Measurements from ENCODE around the gene P3H1.
"Not testable (repeated sequence)": the region's sequence is repeated elsewhere in the genome, so short reads cannot be mapped to it uniquely, and the experiment has no call there.

The P3H1 gene

GRCh38 chr1:42733415-42734200, 33.2 kb downstream of the P3H1 start:
- H3K4me1 ChIP-seq (ENCODE audit: control insufficient read depth in 1 of 2, insufficient read depth in 1 of 2, low read depth in 1 of 2, low read length in 1 of 2) = peaks cover 0 to 2% of the 10 kb centered on the region in 2 experiments
- H3K36me3 ChIP-seq = no peaks in the 10 kb centered on the region
- no peak overlapping the region for H3K4me3 ChIP-seq (ENCODE audit: low read depth in 1 of 2, low read length in 1 of 2)
- no peaks in the 10 kb centered on the region for H3K27me3 ChIP-seq
- H3K27ac ChIP-seq = no peak overlapping the region
- TF ChIP-seq CTCF (IDR thresholded peaks at IDR 0.05) = no peak
- no peaks in the 10 kb centered on the region for H3K9me3 ChIP-seq

GRCh38 chr1:42732126-42732680, 34.6 kb downstream of the P3H1 start:
- no peak overlapping the region for H3K4me3 ChIP-seq (ENCODE audit: low read depth in 1 of 2, low read length in 1 of 2)
- H3K27ac ChIP-seq = no peak overlapping the region
- no peaks in the 10 kb centered on the region for H3K4me1 ChIP-seq (ENCODE audit: control insufficient read depth in 1 of 2, insufficient read depth in 1 of 2, low read depth in 1 of 2, low read length in 1 of 2)
- H3K27me3 ChIP-seq = no peaks in the 10 kb centered on the region
- H3K36me3 ChIP-seq = no peaks in the 10 kb centered on the region
- no peak for TF ChIP-seq CTCF (IDR thresholded peaks at IDR 0.05)
- no peaks in the 10 kb centered on the region for H3K9me3 ChIP-seq

GRCh38 chr1:42731585-42731984, 35.2 kb downstream of the P3H1 start:
- no peak for TF ChIP-seq CTCF (IDR thresholded peaks at IDR 0.05)
- H3K4me3 ChIP-seq (ENCODE audit: low read depth in 1 of 2, low read length in 1 of 2) = no peak overlapping the region
- no peaks in the 10 kb centered on the region for H3K36me3 ChIP-seq
- no peaks in the 10 kb centered on the region for H3K27me3 ChIP-seq
- no peaks in the 10 kb centered on the region for H3K4me1 ChIP-seq (ENCODE audit: control insufficient read depth in 1 of 2, insufficient read depth in 1 of 2, low read depth in 1 of 2, low read length in 1 of 2)
- H3K27ac ChIP-seq = no peak overlapping the region
- H3K9me3 ChIP-seq = no peaks in the 10 kb centered on the region

- Histone ChIP-seq H3K4me1 (ENCODE audit: control insufficient read depth in 1 of 2, insufficient read depth in 1 of 2, low read depth in 1 of 2, low read length in 1 of 2) (no peaks in the 10 kb centered on the region), H3K27me3 (no peaks in the 10 kb centered on the region), H3K4me3 (ENCODE audit: low read depth in 1 of 2, low read length in 1 of 2) (no peak overlapping the region), H3K36me3 (no peaks in the 10 kb centered on the region), H3K27ac (no peak overlapping the region), H3K9me3 (no peaks in the 10 kb centered on the region)
- no peak for TF ChIP-seq CTCF (IDR thresholded peaks at IDR 0.05)
Observed at GRCh38 chr1:42730988-42731387, 35.8 kb downstream of the P3H1 start.

GRCh38 chr1:42730002-42730401, 36.8 kb downstream of the P3H1 start:
- H3K9me3 ChIP-seq = no peaks in the 10 kb centered on the region

GRCh38 chr1:42725820-42726219, 41.0 kb downstream of the P3H1 start:
- not testable (repeated sequence) for H3K27ac ChIP-seq; H3K27me3 ChIP-seq; H3K4me3 ChIP-seq (ENCODE audit: low read depth in 1 of 2, low read length in 1 of 2); H3K4me1 ChIP-seq (ENCODE audit: control insufficient read depth in 1 of 2, insufficient read depth in 1 of 2, low read depth in 1 of 2, low read length in 1 of 2); H3K9me3 ChIP-seq; H3K36me3 ChIP-seq

More at GRCh38 chr1:42730002-42730401, 36.8 kb downstream of the P3H1 start:
- no peaks in the 10 kb centered on the region for H3K27me3 ChIP-seq
- no peak for TF ChIP-seq CTCF (IDR thresholded peaks at IDR 0.05)
- no peaks in the 10 kb centered on the region for H3K4me1 ChIP-seq (ENCODE audit: control insufficient read depth in 1 of 2, insufficient read depth in 1 of 2, low read depth in 1 of 2, low read length in 1 of 2)
- H3K36me3 ChIP-seq = no peaks in the 10 kb centered on the region
- H3K27ac ChIP-seq = no peak overlapping the region
- H3K4me3 ChIP-seq (ENCODE audit: low read depth in 1 of 2, low read length in 1 of 2) = no peak overlapping the region

Measured in neutrophil (primary cell).